IPS DF 6.9 (cell line): ENCODE measurements around the gene FCSK.
"Not testable (repeated sequence)": the region's sequence is repeated elsewhere in the genome, so short reads cannot be mapped to it uniquely, and the experiment has no call there.

ENCODE experiments used
- DNase-seq: peaks from one replicate; pipeline ENCODE4 v3.0.0-alpha.2; 2013; ENCODE audit warnings: low read depth, low spot score
- H3K27ac ChIP-seq: one replicate; pipeline ENCODE4 v1.5.1; 2013; ENCODE audit warnings: low read length, control low read depth
- H3K27me3 ChIP-seq: 2 replicates; pipeline ENCODE4 v1.6.1; 2013; ENCODE audit warnings: mild to moderate bottlenecking, low read length; ENCODE audit not compliant: control insufficient read depth, insufficient read depth
- H3K36me3 ChIP-seq: 2 replicates; pipeline ENCODE4 v1.6.1; 2013; ENCODE audit warnings: low read length; ENCODE audit not compliant: control insufficient read depth, insufficient read depth
- H3K4me1 ChIP-seq: 2 replicates; pipeline ENCODE4 v1.6.1; 2013; ENCODE audit warnings: low read length; ENCODE audit not compliant: control insufficient read depth, insufficient read depth
- H3K4me3 ChIP-seq: 2 replicates; pipeline ENCODE4 v1.5.1; 2013; ENCODE audit warnings: mild to moderate bottlenecking, low read length
- H3K9me3 ChIP-seq: 2 replicates; pipeline ENCODE4 v1.6.1; 2013; ENCODE audit warnings: low read length, inconsistent platforms; ENCODE audit not compliant: control insufficient read depth, insufficient read depth
- WGBS: extraction: QIAGEN DNeasy Blood & Tissue Kit; methylation state at CpG from one replicate; pipeline ENCODE4 v1.1.7; 2013; ENCODE audit warnings: mixed read lengths, missing lambda C conversion rate; ENCODE audit not compliant: insufficient read length, insufficient coverage; 5-methylcytosine and 5-hydroxymethylcytosine counted together

Gene FCSK

GRCh38 chr16:70441406-70441990, 12.9 kb upstream of the FCSK start:
- Histone ChIP-seq H3K4me1 (no peaks in the 10 kb centered on the region), H3K27ac (no peak overlapping the region), H3K36me3 (no peaks in the 10 kb centered on the region), H3K27me3 (no peaks in the 10 kb centered on the region), H3K9me3 (no peaks in the 10 kb centered on the region), H3K4me3 (no peak overlapping the region)
- DNase-seq, result no peak
- WGBS, result no CpG with 5 or more reads among the region's 8 CpGs

GRCh38 chr16:70442344-70442743, 12.1 kb upstream of the FCSK start:
- Histone ChIP-seq H3K9me3 (no peaks in the 10 kb centered on the region), H3K27me3 (no peaks in the 10 kb centered on the region), H3K4me1 (peaks cover 2% of the 10 kb centered on the region; the same call in 1 of the 2 replicates), H3K36me3 (no peaks in the 10 kb centered on the region), H3K27ac (no peak overlapping the region), H3K4me3 (no peak overlapping the region)
- WGBS, result no CpG with 5 or more reads among the region's 7 CpGs
- no peak for DNase-seq

GRCh38 chr16:70444249-70445063, 9.9 kb upstream of the FCSK start:
- DNase-seq, result no peak
- Histone ChIP-seq H3K27ac (no peak overlapping the region), H3K4me1 (peaks cover 2% of the 10 kb centered on the region; the same call in 1 of the 2 replicates), H3K27me3 (no peaks in the 10 kb centered on the region), H3K9me3 (no peaks in the 10 kb centered on the region), H3K36me3 (no peaks in the 10 kb centered on the region), H3K4me3 (no peak overlapping the region)
- no CpG with 5 or more reads among the region's 4 CpGs for WGBS

GRCh38 chr16:70448075-70448474, 6.3 kb upstream of the FCSK start:
- H3K9me3 ChIP-seq, result no peaks in the 10 kb centered on the region
- H3K4me3 ChIP-seq, result no peak overlapping the region
- no peak for DNase-seq
- H3K36me3 ChIP-seq, result no peaks in the 10 kb centered on the region
- H3K4me1 ChIP-seq, result peaks cover 2% of the 10 kb centered on the region; the same call in 1 of the 2 replicates
- H3K27ac ChIP-seq, result no peak overlapping the region
- no CpG with 5 or more reads among the region's 6 CpGs for WGBS
- H3K27me3 ChIP-seq, result no peaks in the 10 kb centered on the region

- not testable (repeated sequence) for H3K4me3 ChIP-seq, H3K36me3 ChIP-seq, DNase-seq, H3K27me3 ChIP-seq, H3K27ac ChIP-seq, H3K9me3 ChIP-seq, H3K4me1 ChIP-seq
- no CpG with 5 or more reads among the region's 37 CpGs for WGBS
Observed at GRCh38 chr16:70450142-70451003, 4.0 kb upstream of the FCSK start.

GRCh38 chr16:70451004-70451340, 3.4 kb upstream of the FCSK start:
- H3K4me1 ChIP-seq, H3K9me3 ChIP-seq, DNase-seq, H3K27me3 ChIP-seq, H3K36me3 ChIP-seq, H3K4me3 ChIP-seq, H3K27ac ChIP-seq: not testable (repeated sequence)
- WGBS, result no CpG with 5 or more reads among the region's 25 CpGs

GRCh38 chr16:70453117-70453891, 1.1 kb upstream of the FCSK start:
- no peaks in the 10 kb centered on the region for H3K27me3 ChIP-seq
- no peak for DNase-seq
- H3K4me1 ChIP-seq, result no peaks in the 10 kb centered on the region
- peak overlapping the region; percentile 59; the same call in 1 of the 2 replicates for H3K4me3 ChIP-seq
- H3K9me3 ChIP-seq, result no peaks in the 10 kb centered on the region
- no CpG with 5 or more reads among the region's 11 CpGs for WGBS
- no peak overlapping the region for H3K27ac ChIP-seq
- H3K36me3 ChIP-seq, result no peaks in the 10 kb centered on the region

GRCh38 chr16:70453892-70454221, 538 bp upstream of the FCSK start:
- no peaks in the 10 kb centered on the region for H3K4me1 ChIP-seq
- no peak overlapping the region for H3K27ac ChIP-seq
- no peaks in the 10 kb centered on the region for H3K36me3 ChIP-seq
- no peaks in the 10 kb centered on the region for H3K27me3 ChIP-seq
- H3K4me3 ChIP-seq, result peak overlapping the region; percentile 59; the same call in 1 of the 2 replicates
- DNase-seq, result no peak
- no CpG with 5 or more reads among the region's 8 CpGs for WGBS
- H3K9me3 ChIP-seq, result no peaks in the 10 kb centered on the region

- no peaks in the 10 kb centered on the region for H3K36me3 ChIP-seq
- peaks cover 2% of the 10 kb centered on the region; the same call in 1 of the 2 replicates for H3K4me1 ChIP-seq
- H3K4me3 ChIP-seq, result no peak overlapping the region
- H3K9me3 ChIP-seq, result no peaks in the 10 kb centered on the region
- no peaks in the 10 kb centered on the region for H3K27me3 ChIP-seq
- no peak for DNase-seq
- WGBS, result no CpG with 5 or more reads among the region's 7 CpGs
- H3K27ac ChIP-seq, result no peak overlapping the region
Observed at GRCh38 chr16:70455910-70456309, 1.5 kb downstream of the FCSK start.
